Activated CD4-positive, alpha-beta T cell treated with anti-CD3 and anti-CD28 coated beads for 48 hours (primary cell): ENCODE measurements around the gene CNOT1.
"Not testable (repeated sequence)": the region's sequence is repeated elsewhere in the genome, so short reads cannot be mapped to it uniquely, and the experiment has no call there.

Source experiments
- DNase-seq: peaks from one replicate; pipeline ENCODE4 v3.0.0-alpha.2; 2020

The CNOT1 gene

DNA sequence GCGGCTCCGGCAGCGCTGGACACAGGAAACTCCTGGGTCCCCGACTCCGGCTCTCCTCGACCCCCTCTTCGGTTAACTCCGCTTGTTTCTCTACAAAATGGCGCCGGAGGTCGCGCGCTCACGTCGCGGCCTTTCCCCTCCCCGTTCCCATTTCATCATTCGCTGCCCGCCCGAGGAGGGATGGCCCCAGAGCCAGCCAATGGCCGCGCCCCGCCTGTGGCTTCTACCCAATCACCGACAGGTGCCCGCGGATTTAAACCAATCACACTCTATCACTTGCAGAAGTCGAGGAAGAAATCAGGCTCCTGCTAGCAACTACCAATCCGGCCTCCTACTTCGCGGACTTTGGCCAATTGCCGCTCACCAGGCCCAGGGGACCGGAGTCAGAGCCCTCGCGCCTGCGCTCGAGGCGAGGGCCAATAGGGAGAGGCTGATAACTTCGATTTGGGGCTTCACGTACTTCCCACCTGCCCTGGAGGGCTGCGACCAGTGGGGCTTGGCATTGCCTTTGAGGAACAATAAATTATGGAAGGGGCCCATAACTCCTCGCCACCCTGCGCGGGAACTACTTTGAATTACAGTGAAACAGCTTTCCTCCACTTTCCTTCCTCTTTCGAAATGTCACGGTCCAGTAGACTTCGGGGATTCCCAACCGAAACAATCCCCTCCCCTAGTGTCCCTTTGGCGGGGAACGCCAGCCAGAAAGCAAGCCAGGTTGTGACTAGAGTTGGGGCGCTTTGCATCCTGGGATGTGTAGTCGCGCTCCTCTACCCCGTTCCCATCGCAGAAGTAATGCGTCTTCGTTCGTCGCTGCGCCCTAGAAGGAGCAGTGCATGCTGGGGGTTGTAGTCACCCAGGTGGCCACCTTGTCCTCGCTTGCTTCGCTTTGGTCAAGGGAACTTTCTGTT, at the start of gene CNOT1:
TSS of gene CNOT1 (minus strand) at position 94 of the 908 bp plus-strand sequence. CDS start 30,489 bp downstream, outside the sequence.
- peak; percentile 98 for DNase-seq

DNA sequence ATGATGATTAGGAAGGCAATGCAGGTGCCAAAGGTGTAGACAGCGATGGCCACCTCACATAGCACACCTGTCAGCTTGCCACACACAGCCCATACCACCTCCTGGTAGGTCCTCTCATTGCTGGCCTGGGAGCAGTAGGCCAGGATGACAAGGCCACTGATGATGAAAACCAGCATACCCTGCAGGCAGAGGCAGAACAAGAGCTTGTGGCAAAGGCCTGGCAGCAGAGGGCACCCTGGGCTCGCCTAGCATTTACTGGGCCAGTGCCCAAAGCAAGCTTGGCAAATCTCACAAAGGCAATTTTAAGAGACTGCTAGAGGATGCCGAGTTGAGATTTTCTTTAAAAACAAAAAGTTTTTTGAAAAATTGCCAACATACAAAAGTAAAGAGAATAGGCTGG, 49.1 kb upstream of the CNOT1 start:
- DNase-seq, result peak; percentile 14

DNA sequence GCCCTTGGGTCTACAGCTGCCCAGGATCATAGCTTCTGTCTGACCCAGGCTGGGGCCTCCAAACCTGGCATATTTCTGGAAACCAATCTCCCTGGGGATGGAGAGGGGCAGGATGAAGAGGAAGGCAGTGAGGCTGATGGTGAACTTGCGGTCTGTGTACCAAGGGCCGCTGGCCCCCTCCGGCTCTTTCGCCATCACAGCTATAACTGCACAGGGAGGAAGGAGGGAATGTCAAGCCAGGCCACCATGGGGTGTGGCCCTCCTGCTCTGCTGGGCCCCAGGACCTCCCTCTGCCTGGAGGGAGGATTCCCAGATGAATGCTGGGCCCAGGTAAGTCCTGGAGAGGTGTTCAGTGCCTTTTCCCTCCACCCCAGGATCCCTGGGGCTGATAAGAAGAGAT, 48.6 kb upstream of the CNOT1 start:
- DNase-seq, result no peak

DNA sequence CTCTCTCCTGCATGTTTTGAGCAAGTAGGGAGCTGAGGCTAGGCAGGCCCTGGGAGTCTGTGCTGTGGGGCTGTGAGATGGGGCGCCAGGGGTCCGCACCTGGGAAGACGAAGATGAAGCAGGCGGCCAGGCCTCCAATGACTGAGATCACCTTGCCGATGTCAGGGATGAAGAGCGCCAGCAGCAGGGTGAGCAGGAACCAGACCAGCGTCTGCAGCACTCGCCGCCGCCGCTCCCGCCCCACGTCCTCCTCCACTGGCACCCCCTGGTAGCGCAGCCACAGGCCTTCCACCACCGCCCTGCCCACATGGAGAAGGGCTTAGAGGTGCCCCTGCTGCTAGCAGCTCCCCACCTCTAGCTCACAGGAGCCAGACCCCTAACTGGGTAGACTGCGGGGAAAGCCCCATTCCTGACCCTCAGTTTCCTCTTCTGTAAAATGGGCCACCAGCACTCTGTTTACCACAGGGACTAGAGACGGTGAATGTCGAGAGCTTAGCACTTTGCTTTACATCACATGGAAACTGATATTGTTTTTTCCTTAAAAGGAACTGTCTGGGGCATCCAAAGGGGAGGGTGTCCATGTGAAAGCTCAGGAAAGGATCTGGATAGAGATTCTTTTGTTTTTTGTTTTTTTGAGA, 41.4 kb upstream of the CNOT1 start:
- DNase-seq, result no peak

DNA sequence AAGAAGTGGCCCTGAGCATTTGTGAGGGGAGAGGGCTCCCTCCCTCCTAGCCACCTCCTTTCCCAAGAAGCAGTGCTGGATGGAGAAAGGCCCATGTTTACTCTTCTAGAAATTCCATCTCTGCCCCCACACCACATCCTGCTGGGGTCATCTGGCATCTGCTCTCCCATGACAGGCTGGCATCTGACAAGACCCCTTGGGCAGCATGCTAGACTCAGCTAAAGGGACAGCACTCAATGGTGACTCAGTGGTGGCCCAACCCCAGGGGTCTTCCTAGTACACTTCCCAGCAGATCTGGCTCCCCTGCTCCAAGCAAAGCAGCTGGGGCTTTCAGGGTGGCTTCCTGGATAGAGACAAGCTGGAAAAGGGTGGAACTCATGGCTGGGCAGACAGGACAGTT, 40.6 kb upstream of the CNOT1 start:
- DNase-seq, result no peak

DNA sequence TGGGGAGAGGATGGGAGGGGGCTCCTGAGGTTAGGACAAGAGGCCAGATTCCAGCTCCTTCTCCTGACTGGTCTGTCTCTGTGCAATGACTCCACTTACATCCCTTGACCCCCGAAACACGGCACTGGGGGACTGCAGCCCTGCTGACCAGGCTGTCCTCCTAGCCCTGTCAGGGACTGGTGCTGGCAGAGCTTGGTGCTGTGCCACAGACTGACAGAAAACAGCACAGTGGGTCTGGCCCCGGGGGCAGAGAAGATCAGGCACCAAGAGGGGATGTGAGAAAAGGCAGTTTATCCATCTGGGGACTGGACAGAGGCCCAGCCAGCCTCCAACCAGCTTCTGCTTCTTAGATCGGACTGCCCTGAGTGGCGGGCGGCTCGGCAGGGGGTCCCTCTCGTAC, 35.6 kb upstream of the CNOT1 start:
- no peak for DNase-seq

DNA sequence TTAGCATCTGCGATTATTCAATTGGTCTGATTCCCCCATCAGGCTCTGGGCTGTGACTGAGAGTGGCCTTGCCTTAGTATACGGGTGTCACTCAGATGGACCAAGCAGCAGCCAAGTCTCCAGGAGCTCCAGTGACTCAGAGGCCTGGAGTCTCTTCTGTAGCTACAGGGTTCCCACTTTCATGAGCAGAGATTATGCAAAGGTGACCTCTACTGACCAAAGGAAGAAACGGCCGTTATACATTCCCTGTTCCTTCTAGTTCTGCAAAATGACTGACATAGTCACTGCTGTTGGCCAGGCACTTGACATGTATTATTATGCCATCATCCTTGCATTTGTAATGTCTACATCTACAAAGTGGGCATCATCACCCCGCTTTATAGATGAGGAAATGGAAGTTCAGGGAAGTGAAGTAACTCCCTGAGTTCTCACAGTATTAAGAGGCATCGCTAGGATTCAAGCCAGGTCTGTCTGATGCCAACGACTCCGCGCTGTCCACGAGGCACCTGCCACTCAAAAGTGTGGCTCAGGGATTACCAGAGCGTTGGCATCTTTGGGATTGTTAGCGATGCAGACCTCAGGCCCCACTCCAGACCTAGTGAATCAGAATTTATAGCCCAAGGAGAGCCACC, 31.7 kb upstream of the CNOT1 start:
- peak; percentile 13 for DNase-seq

DNA sequence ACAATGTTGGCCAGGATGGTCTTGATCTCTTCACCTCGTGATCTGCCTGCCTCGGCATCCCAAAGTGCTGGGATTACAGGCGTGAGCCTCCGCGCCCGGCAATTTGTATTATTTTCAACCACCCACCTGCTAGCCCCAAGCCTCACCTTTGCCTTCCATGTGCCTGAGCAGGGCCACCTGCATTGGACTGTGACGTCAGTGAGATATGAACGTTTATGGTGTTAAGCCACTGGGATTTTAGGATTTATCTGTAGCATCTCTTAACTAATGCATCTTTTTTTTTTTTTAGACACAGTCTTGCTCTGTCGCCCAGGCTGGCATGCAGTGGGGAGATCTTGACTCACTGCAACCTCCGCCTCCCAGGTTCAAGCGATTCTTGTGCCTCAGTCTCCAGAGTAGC, 30.3 kb upstream of the CNOT1 start:
- DNase-seq, result not testable (repeated sequence)

DNA sequence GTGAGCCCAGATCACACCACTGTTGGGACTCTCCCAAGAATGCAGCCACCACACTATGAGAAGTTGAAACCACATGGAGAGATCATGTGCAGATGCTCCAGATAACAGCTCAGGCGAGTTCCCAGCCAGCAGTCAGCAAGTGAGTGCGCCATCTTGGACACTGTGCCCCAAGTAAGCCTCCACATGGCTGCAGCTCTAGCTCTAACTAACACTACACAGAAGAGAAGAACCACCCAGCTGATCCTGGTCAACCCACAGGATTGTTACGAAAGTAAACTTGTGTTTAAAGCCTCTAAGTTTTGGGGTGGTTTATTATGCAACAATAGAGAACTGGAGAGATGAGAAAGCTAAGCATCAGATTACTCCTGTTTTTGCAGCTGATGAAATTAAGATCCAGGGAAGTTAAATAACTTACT, 29.2 kb upstream of the CNOT1 start:
- DNase-seq, result no peak

DNA sequence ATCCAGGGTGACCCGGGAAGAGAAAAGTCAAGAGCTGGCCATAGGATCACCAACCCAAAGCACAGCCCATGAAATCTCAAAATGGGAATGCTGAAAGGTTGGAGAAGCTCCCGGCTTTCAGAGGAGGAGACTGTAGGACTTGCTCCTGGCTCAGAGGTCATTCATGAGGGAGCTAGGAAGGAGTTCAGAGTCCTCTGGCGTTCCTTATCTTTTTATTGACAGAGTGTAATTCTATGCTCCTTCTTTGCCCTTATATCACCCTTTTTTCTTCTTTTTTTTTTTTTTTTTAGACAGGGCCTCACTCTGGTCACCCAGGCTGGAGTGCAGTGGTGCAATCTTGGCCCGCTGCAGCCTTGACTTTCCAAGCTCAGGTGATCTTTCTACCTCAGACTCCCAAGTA, 27.3 kb upstream of the CNOT1 start:
- no peak for DNase-seq

DNA sequence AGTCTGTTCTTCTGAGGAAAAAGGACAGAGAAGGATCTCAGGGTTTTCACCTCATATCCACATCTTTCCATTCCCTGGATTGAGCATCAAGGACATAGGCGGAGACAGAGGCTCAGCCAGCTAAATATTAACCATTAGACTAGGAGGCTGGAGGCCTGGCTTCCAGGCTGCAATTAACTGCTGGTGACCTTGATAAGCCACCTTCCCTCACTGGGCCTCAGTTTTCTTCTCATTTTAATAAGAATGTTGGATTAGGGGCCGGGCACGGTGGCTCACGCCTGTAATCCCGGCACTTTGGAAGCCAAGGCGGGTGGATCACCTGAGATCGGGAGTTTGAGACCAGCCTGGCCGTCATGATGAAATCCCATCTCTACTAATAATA, 25.6 kb upstream of the CNOT1 start:
- no peak for DNase-seq

DNA sequence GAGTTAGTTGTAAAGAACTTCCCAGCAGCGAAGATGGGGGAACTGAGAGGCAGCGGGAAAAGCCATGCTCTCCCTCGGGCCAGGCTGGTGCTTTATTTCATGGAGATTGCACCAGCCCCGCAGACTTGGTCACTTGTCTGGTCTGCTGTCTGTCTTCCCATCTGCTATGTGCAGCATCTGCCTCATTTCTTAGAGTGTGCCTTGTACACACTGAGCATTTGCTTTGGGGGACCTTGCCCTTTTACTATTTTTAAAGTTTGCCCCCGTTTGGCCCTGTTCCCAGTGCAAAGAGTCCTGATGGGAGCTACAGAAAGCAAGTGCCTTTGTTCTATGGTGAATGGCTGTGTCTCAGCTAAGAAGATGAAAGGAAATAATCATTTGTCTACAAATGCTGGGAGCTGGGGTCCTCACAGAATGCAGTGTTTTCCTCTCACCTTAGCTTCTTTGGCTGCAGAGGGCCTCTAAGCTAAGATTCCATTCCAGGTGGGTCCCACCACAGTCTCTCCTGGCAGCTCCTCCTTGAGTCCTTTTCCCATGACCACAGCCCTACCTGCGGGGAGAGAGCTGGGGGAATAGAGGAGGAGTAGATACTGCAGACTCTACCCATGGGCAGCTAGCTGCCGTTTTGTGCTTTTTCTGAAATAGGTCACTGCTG, 25.1 kb upstream of the CNOT1 start:
- DNase-seq, result no peak

DNA sequence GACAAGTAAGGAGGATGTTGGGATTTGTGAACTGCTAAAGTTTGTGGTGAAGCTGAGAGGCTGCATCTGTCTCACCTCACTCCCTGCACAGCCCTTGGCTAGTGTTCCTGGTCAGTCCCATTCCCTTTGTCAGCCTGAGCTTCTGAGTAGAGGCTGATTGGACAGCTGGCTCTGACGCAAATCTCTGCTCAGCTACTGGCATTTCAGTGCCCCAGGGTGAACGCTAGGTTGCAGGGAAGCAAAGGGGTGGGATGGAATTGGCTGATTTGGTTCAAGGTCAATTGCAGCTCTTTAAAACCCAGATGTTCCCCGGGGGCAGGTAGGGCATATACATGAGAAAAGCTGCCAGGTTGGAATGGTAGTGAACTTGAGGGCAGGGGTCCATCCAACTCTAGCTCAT, 23.1 kb upstream of the CNOT1 start:
- no peak for DNase-seq

DNA sequence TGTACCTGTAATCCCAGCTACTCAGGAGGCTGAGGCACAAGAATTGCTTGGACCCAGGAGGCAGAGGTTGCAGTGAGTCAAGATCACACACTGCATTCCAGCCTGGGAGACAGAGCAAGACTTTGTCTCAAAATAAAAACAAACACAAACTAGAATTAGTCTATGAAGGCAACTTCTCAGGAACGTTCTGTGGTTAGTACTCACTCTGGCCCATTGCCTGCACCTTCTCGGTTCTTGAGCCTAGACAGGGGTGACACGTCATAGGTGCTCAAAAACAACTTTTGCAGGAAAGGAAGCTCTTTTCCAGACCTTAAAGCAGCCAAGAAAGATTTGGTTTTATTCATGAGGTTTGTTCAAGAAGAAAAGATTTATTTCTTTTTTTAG, 22.3 kb upstream of the CNOT1 start:
- no peak for DNase-seq

DNA sequence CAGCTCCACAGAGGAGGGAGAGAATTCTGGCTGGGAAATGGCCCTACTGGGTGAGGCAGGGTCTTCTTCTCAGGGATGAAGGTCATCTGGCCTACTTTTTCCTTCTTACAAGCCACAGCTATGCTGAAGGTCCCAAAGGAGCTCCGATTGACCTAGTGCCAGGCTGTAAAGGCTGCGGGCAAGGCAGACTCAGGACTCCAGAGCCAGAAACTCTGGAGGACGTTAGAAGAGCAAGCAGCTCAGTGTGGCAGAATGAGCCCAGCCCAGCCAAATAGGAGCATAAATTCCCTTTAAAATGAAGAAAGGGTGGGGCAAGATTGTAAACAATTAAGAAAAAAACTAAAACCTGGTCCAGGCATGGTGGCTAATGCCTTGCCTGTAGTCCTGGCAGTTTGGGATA, 20.1 kb upstream of the CNOT1 start:
- no peak for DNase-seq

DNA sequence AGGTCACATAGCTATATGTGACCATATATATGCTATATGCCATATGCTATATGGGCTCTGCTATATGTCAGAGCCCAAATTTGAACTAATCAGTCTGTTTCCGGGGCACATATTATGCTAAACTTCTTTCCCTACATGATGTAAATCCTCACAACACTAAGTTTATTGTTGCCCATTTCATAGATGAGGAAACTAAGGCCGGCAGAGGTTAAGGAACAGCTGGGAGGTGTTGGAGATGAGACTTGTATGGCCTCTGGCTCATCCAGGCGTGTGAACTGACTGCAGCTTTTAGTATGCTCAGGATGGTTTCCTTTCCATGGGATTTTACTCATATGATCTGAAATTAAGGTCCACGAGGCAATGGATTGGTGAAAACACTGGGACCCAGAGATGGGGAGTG, 17.5 kb upstream of the CNOT1 start:
- DNase-seq, result no peak

DNA sequence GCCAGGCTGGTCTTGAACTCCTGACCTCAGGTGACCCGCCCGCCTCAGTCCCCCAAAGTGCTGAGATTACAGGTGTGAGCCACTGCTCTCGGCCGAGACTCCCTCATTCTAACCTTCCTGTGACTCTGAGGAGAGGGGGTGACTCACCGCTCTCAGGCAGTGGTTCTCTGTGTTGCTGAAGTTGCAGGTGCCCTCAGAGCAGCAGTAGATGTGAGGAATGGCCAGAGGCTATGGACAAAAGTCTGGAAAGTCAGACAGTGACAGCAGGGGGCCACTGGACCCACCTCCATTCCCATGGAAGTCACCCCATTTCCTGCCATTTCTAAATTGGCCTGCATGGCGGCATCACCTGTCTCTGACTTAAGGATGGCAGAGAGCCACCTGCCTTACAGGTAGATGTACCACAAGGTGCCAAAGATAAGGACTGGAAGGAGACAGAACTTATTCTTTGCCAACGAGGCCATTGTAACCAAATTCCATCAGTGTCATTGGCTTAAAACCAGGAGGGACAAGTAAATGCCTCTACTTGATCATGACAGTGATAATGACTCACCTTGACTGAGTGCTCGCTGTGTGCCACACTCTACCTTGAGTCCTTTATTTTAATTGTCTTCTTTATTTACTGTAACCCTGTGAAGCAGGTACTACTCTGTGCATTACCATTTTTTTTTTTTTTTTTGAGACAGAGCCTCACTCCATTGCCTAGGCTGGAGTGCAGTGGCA, 15.3 kb upstream of the CNOT1 start:
- DNase-seq, result no peak

DNA sequence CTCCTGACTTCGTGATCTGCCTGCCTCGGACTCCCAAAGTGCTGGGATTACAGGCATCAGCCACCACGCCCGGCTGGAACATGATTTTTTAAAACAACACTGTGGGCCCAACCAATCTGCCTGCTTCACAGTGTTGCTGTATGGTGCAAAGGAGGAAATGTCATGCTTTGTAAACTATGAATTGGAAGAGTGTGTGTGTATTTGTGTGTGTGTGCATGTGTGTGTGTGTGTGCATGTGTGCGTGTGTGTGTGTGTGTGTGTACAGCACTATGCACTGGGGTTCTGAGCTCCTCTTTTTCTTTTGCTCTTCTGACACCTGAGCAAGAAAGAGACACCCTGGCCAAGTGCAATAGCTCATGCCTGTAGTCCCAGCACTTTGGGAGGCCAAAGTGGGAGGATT, 14.5 kb upstream of the CNOT1 start:
- DNase-seq, result no peak

DNA sequence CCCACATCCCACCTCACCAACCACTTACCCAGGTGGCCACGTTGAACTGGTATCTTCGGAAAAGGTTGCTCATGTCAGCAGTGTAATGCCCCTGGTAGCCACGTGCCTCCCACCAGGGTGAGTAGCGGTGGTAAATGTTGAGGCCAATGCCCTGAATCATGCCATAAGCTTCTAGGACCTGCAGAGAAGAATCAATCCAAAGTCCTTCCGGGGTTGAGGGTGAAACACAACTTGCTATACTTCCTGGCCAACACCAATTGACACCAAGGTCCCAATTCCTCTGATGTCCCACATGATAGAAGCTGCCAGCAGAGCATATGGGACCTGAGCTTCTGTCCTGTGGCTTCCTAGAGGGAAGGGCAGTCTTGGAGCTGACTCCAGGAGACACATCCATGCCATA, 11.3 kb upstream of the CNOT1 start:
- DNase-seq, result no peak

DNA sequence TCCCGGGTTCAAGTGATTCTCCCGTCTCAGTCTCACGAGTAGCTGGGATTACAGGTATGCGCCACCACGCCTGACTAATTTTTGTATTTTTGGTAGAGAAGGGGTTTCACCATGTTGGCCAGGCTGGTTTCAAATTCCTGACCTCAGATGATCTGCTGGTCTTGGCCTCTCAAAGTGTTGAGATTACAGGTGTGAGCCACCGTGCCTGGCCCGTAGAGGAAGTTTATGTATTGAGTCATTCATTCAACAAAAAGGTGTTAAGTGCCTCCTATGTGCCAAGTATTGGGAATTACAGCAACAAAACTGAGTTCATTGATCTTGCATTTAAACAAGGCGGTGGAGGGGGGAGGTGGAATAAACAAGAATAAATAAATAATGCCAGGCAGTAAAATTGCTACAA, 10.2 kb upstream of the CNOT1 start:
- no peak for DNase-seq

DNA sequence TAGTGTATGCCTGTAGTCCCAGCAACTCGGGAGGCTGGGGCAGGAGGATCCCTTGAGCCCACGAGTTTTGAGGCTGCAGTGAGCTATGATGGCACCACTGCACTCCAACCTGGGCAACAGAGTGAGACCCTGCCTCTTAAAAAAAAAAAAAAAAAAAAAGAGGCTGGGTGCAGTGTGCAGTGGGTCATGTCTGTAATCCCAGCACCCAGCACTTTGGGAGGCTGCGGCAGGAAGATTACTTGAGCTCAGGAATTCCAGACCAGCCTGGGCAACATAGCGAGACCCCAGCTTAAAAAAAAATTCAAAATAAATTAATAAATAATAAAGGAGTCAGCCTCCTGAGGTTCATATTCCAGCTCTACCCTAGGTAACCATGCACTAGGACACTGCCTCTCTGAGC, 9.6 kb upstream of the CNOT1 start:
- no peak for DNase-seq

DNA sequence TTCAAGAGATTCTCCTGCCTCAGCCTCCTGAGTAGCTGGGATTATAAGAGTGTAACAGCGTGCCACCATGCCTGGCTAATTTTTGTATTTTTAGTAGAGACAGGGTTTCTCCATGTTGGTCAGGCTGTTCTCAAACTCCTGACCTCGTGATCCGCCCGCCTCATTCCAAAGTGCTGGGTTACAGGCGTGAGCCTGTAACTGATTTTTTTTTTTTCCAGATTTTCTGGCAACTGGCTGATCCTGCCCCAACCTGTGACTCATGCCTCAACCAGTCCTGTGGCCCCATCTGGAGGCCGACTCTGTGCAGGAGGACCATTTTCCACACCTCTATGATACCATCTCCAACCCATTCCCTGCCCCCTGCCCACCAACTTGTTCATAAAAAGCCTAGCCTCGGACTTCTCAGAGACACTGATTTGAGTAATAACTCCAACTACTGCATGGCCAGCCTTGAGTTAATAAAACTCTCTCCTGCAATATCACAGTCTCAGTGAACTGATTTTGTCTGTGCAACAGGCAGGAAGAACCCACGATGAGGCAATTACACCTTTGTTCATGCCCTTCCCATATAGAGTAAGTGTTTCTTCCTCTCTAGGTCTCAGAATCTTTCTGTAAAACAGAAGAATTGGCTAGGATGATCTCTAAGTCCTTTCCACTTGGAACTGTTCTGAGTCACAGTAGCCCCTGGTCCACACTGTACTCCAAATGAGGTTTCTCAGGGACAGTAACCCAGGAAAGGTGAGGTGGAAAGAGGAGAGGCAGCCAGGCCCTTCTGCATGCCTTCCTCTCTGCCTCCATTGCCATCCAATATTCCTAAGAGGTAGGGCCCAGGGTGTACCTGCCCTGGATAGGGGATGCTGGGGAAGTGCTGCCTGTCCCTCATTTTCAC, 8.8 kb upstream of the CNOT1 start:
- DNase-seq, result no peak
